Esophagus squamous epithelium (tissue), 4 donors: ENCODE results near the gene MACO1.

ENCODE experiments used
- CTCF ChIP-seq, 6 experiments: fragments of 450-650 bp in 4 of 6; fragments of 200-600 bp in 2 of 6; sonication (generic) in 2 of 6; IDR thresholded peaks; one replicate each; pipeline ENCODE4 v1.5.1; 2016 to 2019; ENCODE audit warnings: antibody characterized with exemption in 6 of 6, mild to moderate bottlenecking in 4 of 6, moderate library complexity in 4 of 6
- POLR2A ChIP-seq, 4 donors: fragments of 450-650 bp; IDR thresholded peaks; one replicate each; pipeline ENCODE4 v1.6.1; 2017; ENCODE audit warnings: antibody characterized with exemption in 4 of 4, mild to moderate bottlenecking in 4 of 4, moderate library complexity in 3 of 4

- TF ChIP-seq POLR2A (IDR thresholded peaks at IDR 0.05) (no peak), CTCF (IDR thresholded peaks at IDR 0.05) (no peak)
Measured at GRCh38 chr1:25541889-25542658, 111.4 kb downstream of the MACO1 start.
